Adrenal gland (tissue), 12 donors: ENCODE results near the gene SLC35F1. TPM values are rescaled to one million over a fixed set of nuclear protein-coding genes. Genes with fewer than 3 reads are reported as not detected.

ENCODE experiments used
- DNase-seq, 7 donors: peaks; one replicate each; pipeline ENCODE4 v3.0.0-alpha.2; 2019 to 2020
- H3K27ac ChIP-seq, 5 donors: fragments of 200-600 bp; sonication (generic) in 4 of 5; 1 replicate in 3 of 5; 2 replicates in 2 of 5; pipeline versions ENCODE4 v1.5.1 to v1.8.0; 2016 to 2020; ENCODE audit warnings: mild to moderate bottlenecking in 1 of 5
- H3K27me3 ChIP-seq: fragments of 200-600 bp; 2 replicates; pipeline ENCODE4 v1.8.0; 2021
- H3K36me3 ChIP-seq, 2 donors: fragments of 200-600 bp; replicated peaks in 1 of 2; 1 replicate in 1 of 2; 2 replicates in 1 of 2; pipeline versions ENCODE4 v1.5.1 to v1.8.0; 2018 to 2022
- H3K4me1 ChIP-seq, 2 donors: fragments of 200-600 bp; replicated peaks in 1 of 2; 1 replicate in 1 of 2; 2 replicates in 1 of 2; pipeline versions ENCODE4 v1.5.1 to v1.8.0; 2018 to 2021
- H3K4me3 ChIP-seq, 4 donors: fragments of 200-600 bp; sonication (generic) in 3 of 4; one replicate each; pipeline ENCODE4 v1.5.1; 2016 to 2018
- H3K9me3 ChIP-seq, 3 donors: fragments of 200-600 bp; sonication (generic) in 1 of 3; replicated peaks in 1 of 3; 1 replicate in 2 of 3; 2 replicates in 1 of 3; pipeline versions ENCODE4 v1.5.1 to v1.8.0; 2016 to 2021
- CTCF ChIP-seq, 6 experiments: fragments of 450-650 bp in 4 of 6; fragments of 200-600 bp in 2 of 6; sonication (generic) in 1 of 6; IDR thresholded peaks; 1 replicate in 5 of 6; 2 replicates in 1 of 6; pipeline versions ENCODE4 v1.5.1 to v1.8.0; 2016 to 2021; ENCODE audit warnings: antibody characterized with exemption in 6 of 6, mild to moderate bottlenecking in 2 of 6, moderate library complexity in 1 of 6
- POLR2A ChIP-seq, 2 donors: fragments of 450-650 bp; IDR thresholded peaks; one replicate each; pipeline ENCODE4 v1.6.1; 2017; ENCODE audit warnings: antibody characterized with exemption in 2 of 2, mild to moderate bottlenecking in 2 of 2, moderate library complexity in 1 of 2
- WGBS, 4 donors: extraction: QIAGEN DNeasy Blood & Tissue Kit in 2 of 4; methylation state at CpG; one replicate each; pipeline versions ENCODE4 v1.1.5 to v1.1.7; 2013 to 2017; 5-methylcytosine and 5-hydroxymethylcytosine counted together
- intact Hi-C, 2 donors: fragments of 100-400 bp; cut with DNase I; formaldehyde crosslinking; loops; one replicate each; pipeline versions ENCODE4 v1.14.1 to v1.15.0; 2022 to 2023
- polyA plus RNA-seq, 3 donors: library from polyadenylated mRNA; stranded (reverse); fragments of 200-250 nt in 2 of 3; fragments of 350-450 nt in 1 of 3; fragmentation: Illumina TruSeq in 1 of 3; extraction: RNeasy Lipid Tissue Mini Kit (QIAGEN cat#74804) in 1 of 3; gene quantifications; one replicate each; pipeline ENCODE4 v1.2.3, GENCODE V29; 2013 to 2014
- total RNA-seq, 9 donors: library from RNA; depleted of rRNA in 4 of 9; stranded (reverse); fragments of >200 nt in 4 of 9; fragments of 120-200 nt in 1 of 9; fragmentation: NEBNext Ultra II Directional in 1 of 9; extraction: Animal tissue kit (Norgen Biotek cat#: 25700) in 1 of 9; gene quantifications; one replicate each; pipeline versions ENCODE4 v1.1.0 to v1.2.4, GENCODE V29; 2013 to 2023
- donor health status: healthy with polysubstance abuse.
- donor health status: Bipolar disorder and iron deficiency.
- donor health status: DM: yes; HTN: yes; CAD: no.
- donor health status: DM: no; HTN: no; CAD: no.
- donor health status: DM: no; HTN: no; CAD: no.
- donor health status: DM: yes; HTN: yes; CAD: no.

Gene SLC35F1
- total and polyA plus RNA-seq, 12 donors = 0.32 to 4.0 (median 1.7) TPM

DNA sequence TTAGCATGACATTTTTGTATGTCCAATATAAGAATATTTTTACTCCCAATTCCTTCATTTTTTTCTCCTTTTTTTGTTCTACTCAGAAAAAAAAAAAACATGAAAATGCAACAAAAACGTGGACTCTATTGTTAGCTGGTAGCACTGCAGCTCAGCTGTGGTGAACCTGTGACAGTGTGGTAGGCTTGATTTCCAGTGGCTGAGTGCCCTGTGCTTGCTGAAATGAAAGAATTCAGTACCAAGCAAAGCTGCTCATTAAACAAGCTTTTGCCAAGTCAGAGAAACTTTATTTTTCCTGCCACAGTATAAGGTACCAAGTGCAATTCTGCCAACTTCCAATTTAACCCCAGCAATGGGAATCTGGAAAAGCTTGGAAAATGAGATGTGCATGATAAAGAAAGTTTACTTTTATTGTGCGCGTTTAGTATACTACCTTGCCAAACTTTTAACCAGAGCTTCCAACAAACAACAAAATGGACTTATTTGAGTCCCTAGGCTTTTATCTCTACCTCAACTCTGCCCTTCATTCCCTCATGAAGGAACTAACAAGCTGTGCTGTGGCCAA is 215.2 kb downstream of the SLC35F1 start:
- TF ChIP-seq POLR2A (IDR thresholded peaks at IDR 0.05) = no peak
- no peak for TF ChIP-seq CTCF (IDR thresholded peaks at IDR 0.05)
- no peaks in the 10 kb centered on the region for H3K27me3 ChIP-seq
- H3K36me3 ChIP-seq = no peaks in the 10 kb centered on the region
- H3K9me3 ChIP-seq = no peaks in the 10 kb centered on the region
- intact Hi-C loops = no loop called here
- DNase-seq = no peak
- no peak overlapping the region for H3K4me3 ChIP-seq
- no peak overlapping the region for H3K27ac ChIP-seq
- 70 to 76% (median 73%) methylated on average over 3 of the region's 3 CpGs for WGBS, 4 donors
- no peaks in the 10 kb centered on the region for H3K4me1 ChIP-seq

DNA sequence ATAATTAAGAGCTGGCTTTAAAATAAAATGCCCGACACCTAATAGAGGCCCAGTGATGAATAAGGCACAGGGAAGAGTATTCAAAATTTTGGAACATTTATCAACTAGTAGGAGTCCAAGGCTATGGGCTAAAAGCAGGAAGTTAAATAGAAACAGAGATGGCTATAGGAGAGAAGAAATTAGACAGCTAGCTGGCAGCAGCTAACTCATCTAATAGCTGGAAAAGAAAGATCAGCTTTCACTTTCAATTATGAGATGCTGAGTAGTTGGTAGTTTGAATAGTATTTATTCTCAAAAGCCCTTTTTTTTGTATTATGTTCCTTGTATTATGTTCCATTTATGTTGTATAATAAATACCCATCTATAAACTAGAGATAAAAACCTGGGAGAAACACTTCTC is 215.7 kb downstream of the SLC35F1 start:
- H3K27ac ChIP-seq = no peak overlapping the region
- intact Hi-C loops = no loop called here
- TF ChIP-seq CTCF (IDR thresholded peaks at IDR 0.05) (no peak), POLR2A (IDR thresholded peaks at IDR 0.05) (no peak)
- DNase-seq = no peak
- H3K4me1 ChIP-seq = no peaks in the 10 kb centered on the region
- WGBS, 4 donors = 70 to 86% (median 78%) methylated on average over 1 of the region's 1 CpG
- H3K36me3 ChIP-seq = no peaks in the 10 kb centered on the region
- no peaks in the 10 kb centered on the region for H3K9me3 ChIP-seq
- no peak overlapping the region for H3K4me3 ChIP-seq
- H3K27me3 ChIP-seq = no peaks in the 10 kb centered on the region

- Histone ChIP-seq H3K9me3 (no peaks in the 10 kb centered on the region), H3K36me3 (no peaks in the 10 kb centered on the region), H3K4me3 (no peak overlapping the region), H3K4me1 (no peaks in the 10 kb centered on the region), H3K27ac (no peak overlapping the region), H3K27me3 (no peaks in the 10 kb centered on the region)
- 91 to 99% (median 93%) methylated on average over 1 of the region's 1 CpG for WGBS, 4 donors
- no peak for TF ChIP-seq POLR2A (IDR thresholded peaks at IDR 0.05)
- no peak for TF ChIP-seq CTCF (IDR thresholded peaks at IDR 0.05)
- intact Hi-C loops = no loop called here
- DNase-seq = no peak
These were observed 216.5 kb downstream of the SLC35F1 start for GRCh38 chr6:118123503-118124037.

GRCh38 chr6:118124851-118125250 is 217.8 kb downstream of the SLC35F1 start:
- H3K36me3 ChIP-seq = no peaks in the 10 kb centered on the region
- TF ChIP-seq CTCF (IDR thresholded peaks at IDR 0.05) = no peak
- no peak for TF ChIP-seq POLR2A (IDR thresholded peaks at IDR 0.05)
- no peaks in the 10 kb centered on the region for H3K4me1 ChIP-seq
- no peak overlapping the region for H3K4me3 ChIP-seq
- 66 to 72% (median 68%) methylated on average over 2 of the region's 2 CpGs for WGBS, 4 donors
- no peak for DNase-seq
- H3K27me3 ChIP-seq = no peaks in the 10 kb centered on the region
- no peak overlapping the region for H3K27ac ChIP-seq
- intact Hi-C loops = no loop called here
- H3K9me3 ChIP-seq = no peaks in the 10 kb centered on the region
